K562 (cell line): ENCODE data around the gene SFMBT2. TPM values are rescaled to one million over a fixed set of nuclear protein-coding genes. Genes with fewer than 3 reads are reported as not detected.

Experiments
- ATAC-seq: fragments of 200-7000 bp; cut with Tn5 transposase; 3 replicates; pipeline ENCODE4 v1.9.1; 2020; ENCODE audit warnings: moderate library complexity
- BruUV-seq: library from RNA; stranded (reverse); fragments of 400-500 nt; replicated peaks from 2 replicates; lab custom pipeline; 2021; lab: Mats Ljungman, UMichigan
- CTCF ChIA-PET: fragments of 300-600 bp; formaldehyde crosslinking; extraction: SDS; loops from one replicate; lab custom pipeline; 2021; ENCODE audit warnings: low intra/inter-chr PET ratio; lab: Yijun Ruan, JAX
- POLR2A ChIA-PET: fragments of 300-600, 350-650 bp; sonication (Branson Sonifier 250); formaldehyde crosslinking; extraction: SDS; loops from one replicate; lab custom pipeline; 2021; ENCODE audit warnings: antibody characterized with exemption, inconsistent platforms; lab: Yijun Ruan, JAX
- DNase-seq, 4 experiments: peaks; one replicate each; pipeline versions ENCODE4 v3.0.0 to v3.0.0-alpha.2; 2011 to 2018; ENCODE audit warnings: low spot score in 3 of 4, mixed read lengths in 3 of 4; ENCODE audit errors: extremely low read depth in 1 of 4
- FAIRE-seq: peaks from 2 replicates; lab custom pipeline; 2011; peaks lifted over from hg19 to GRCh38; lab: Jason Lieb, UNC
- H2AFZ ChIP-seq: 2 replicates; pipeline ENCODE4 v1.6.0; 2011; ENCODE audit warnings: low read depth, low read length, control low read depth, inconsistent platforms
- H3K27ac ChIP-seq: fragments of 200-600 bp; 3 replicates; pipeline ENCODE4 v1.8.0; 2011; ENCODE audit warnings: low read depth, mild to moderate bottlenecking, control low read depth, inconsistent platforms, low read length, moderate library complexity, mixed read lengths; ENCODE audit errors: extremely low read depth
- H3K27me3 ChIP-seq, 2 experiments: fragments of 300-600 bp in 1 of 2; 2 replicates in 1 of 2; 3 replicates in 1 of 2; pipeline versions ENCODE4 v1.6.0 to v1.8.0; 2011; ENCODE audit warnings: inconsistent platforms in 2 of 2, low read length in 2 of 2, mild to moderate bottlenecking in 1 of 2, mixed read lengths in 1 of 2, moderate library complexity in 1 of 2; ENCODE audit not compliant: control insufficient read depth in 2 of 2, insufficient read depth in 2 of 2
- H3K36me3 ChIP-seq: fragments of 300-600 bp; 3 replicates; pipeline ENCODE4 v1.8.0; 2011; ENCODE audit warnings: mild to moderate bottlenecking, low read length, inconsistent platforms; ENCODE audit not compliant: control insufficient read depth, insufficient read depth
- H3K4me1 ChIP-seq, 2 experiments: fragments of 200-600 bp in 1 of 2; replicated peaks in 1 of 2; 2 replicates in 1 of 2; 3 replicates in 1 of 2; pipeline versions ENCODE4 v1.5.1 to v1.8.0; 2011; ENCODE audit warnings: inconsistent platforms in 2 of 2, low read length in 2 of 2, mild to moderate bottlenecking in 1 of 2, mixed read lengths in 1 of 2, moderate library complexity in 1 of 2; ENCODE audit not compliant: control insufficient read depth in 2 of 2, insufficient read depth in 2 of 2
- H3K4me2 ChIP-seq: 2 replicates; pipeline ENCODE4 v1.6.1; 2011; ENCODE audit warnings: low read length, control low read depth, inconsistent platforms, mixed read lengths; ENCODE audit not compliant: insufficient read depth
- H3K4me3 ChIP-seq: fragments of 200-600 bp; sonication (generic), shearing (Covaris generic); 2 replicates; pipeline ENCODE4 v1.5.1; 2016; ENCODE audit warnings: control low read depth, inconsistent platforms
- H3K79me2 ChIP-seq: fragments of 200-600 bp; 3 replicates; pipeline ENCODE4 v1.8.0; 2011; ENCODE audit warnings: low read length, inconsistent platforms; ENCODE audit not compliant: control insufficient read depth, insufficient read depth
- H3K9ac ChIP-seq, 2 experiments: 2 replicates each; pipeline versions ENCODE4 v1.6.0 to v1.6.1; 2011; ENCODE audit warnings: low read depth in 2 of 2, low read length in 2 of 2, control low read depth in 1 of 2, inconsistent platforms in 1 of 2, mild to moderate bottlenecking in 1 of 2, mixed read lengths in 1 of 2; ENCODE audit not compliant: insufficient read depth in 1 of 2
- H3K9me1 ChIP-seq: one replicate; pipeline ENCODE4 v1.6.0; 2011; ENCODE audit warnings: inconsistent platforms, mild to moderate bottlenecking, low read length, moderate library complexity; ENCODE audit not compliant: control insufficient read depth, insufficient read depth
- H3K9me3 ChIP-seq: replicated peaks from 2 replicates; pipeline ENCODE4 v1.5.1; 2011; ENCODE audit warnings: low read depth, low read length, inconsistent platforms; ENCODE audit not compliant: control insufficient read depth, insufficient read depth
- H4K20me1 ChIP-seq: replicated peaks from 2 replicates; pipeline ENCODE4 v1.6.1; 2011; ENCODE audit warnings: low read length, inconsistent platforms, mixed read lengths; ENCODE audit not compliant: control insufficient read depth, insufficient read depth
- CEBPG ChIP-seq, 3 experiments: fragments of 200-800 bp in 1 of 3; sonication (Bioruptor generic) in 1 of 3; sonication (generic) in 1 of 3; formaldehyde crosslinking in 1 of 3; IDR thresholded peaks in 2 of 3; conservative IDR thresholded peaks in 1 of 3; 2 replicates each; pipeline versions ENCODE4 v1.6.1 to v1.8.0; 2016 to 2022; ENCODE audit warnings: missing compliant biosample characterization in 2 of 3, missing genetic modification characterization in 2 of 3, mild to moderate bottlenecking in 1 of 3, missing genetic modification reagents in 1 of 3
- HDAC1 ChIP-seq, 2 experiments: fragments of 450-650 bp; IDR thresholded peaks; 2 replicates each; pipeline ENCODE4 v1.6.1; 2016 to 2017; ENCODE audit warnings: inconsistent platforms in 1 of 2, mild to moderate bottlenecking in 1 of 2, moderate library complexity in 1 of 2
- KDM1A ChIP-seq, 2 experiments: fragments of 450-650 bp; IDR thresholded peaks; 2 replicates each; pipeline ENCODE4 v1.6.1; 2016; ENCODE audit warnings: mild to moderate bottlenecking in 2 of 2
- MEIS2 ChIP-seq: fragments of 450-650 bp; IDR thresholded peaks from 2 replicates; pipeline ENCODE4 v1.6.1; 2014; ENCODE audit warnings: mild to moderate bottlenecking; ENCODE audit not compliant: partially characterized antibody
- NFE2L1 ChIP-seq: fragments of 450-650 bp; IDR thresholded peaks from 2 replicates; pipeline ENCODE4 v1.6.1; 2016; ENCODE audit warnings: missing genetic modification characterization, low read depth, mild to moderate bottlenecking, missing compliant biosample characterization, moderate library complexity, borderline replicate concordance
- TAF9B ChIP-seq: fragments of 450-650 bp; IDR thresholded peaks from 2 replicates; pipeline ENCODE4 v1.6.1; 2018; ENCODE audit warnings: mild to moderate bottlenecking; ENCODE audit not compliant: partially characterized antibody
- TRIM24 ChIP-seq, 2 experiments: fragments of 450-650 bp; IDR thresholded peaks; 2 replicates each; pipeline ENCODE4 v1.6.1; 2016
- YBX1 ChIP-seq: fragments of 450-650 bp; IDR thresholded peaks from 2 replicates; pipeline ENCODE4 v1.7.1; 2016; ENCODE audit warnings: mild to moderate bottlenecking
- ZNF785 ChIP-seq: fragments of 250-450 bp; sonication (Bioruptor Pico); IDR thresholded peaks from 2 replicates; pipeline ENCODE4 v1.4.0; 2020; ENCODE audit warnings: mild to moderate bottlenecking
- WGBS: fragments of 100-300 bp; shearing (Covaris generic); methylation state at CpG from one replicate; pipeline ENCODE4 v1.1.6; 2016; ENCODE audit warnings: low coverage, mixed read lengths; ENCODE audit not compliant: insufficient coverage; ENCODE audit errors: missing lambda C conversion rate; 5-methylcytosine and 5-hydroxymethylcytosine counted together
- in situ Hi-C: fragments of 300-500 bp; cut with MboI; formaldehyde crosslinking; loops from 4 replicates; pipeline ENCODE4 v1.15.0; 2018; ENCODE audit warnings: inconsistent platforms, mixed read lengths
- intact Hi-C: fragments of 100-400 bp; cut with micrococcal nuclease; formaldehyde crosslinking; loops from 2 replicates; pipeline ENCODE4 v1.14.2; 2022
- polyA plus RNA-seq, 8 experiments: library from polyadenylated mRNA; depleted of rRNA in 4 of 8; stranded (reverse) in 5 of 8; unstranded in 3 of 8; fragments of >200 nt; fragmentation: Nextera tagmentation in 2 of 8; fragmentation: Illumina TruSeq in 1 of 8; extraction: Ambion mirVana in 2 of 8; extraction: Trizol in 1 of 8; gene quantifications; 2 replicates each; pipeline versions ENCODE4 v1.2.1 to v1.2.3, GENCODE V29; 2011 to 2014; ENCODE audit warnings: inconsistent platforms in 1 of 8, missing spikeins in 1 of 8
- total RNA-seq, 7 experiments: library from RNA; depleted of rRNA in 6 of 7; stranded (reverse); fragments of >200 nt in 6 of 7; fragmentation: Illumina TruSeq in 2 of 7; extraction: Trizol in 2 of 7; gene quantifications; 2 replicates each; pipeline versions ENCODE4 v1.2.1 to v1.2.3, GENCODE V29; 2011 to 2021; ENCODE audit warnings: low replicate concordance in 1 of 7
- TF ChIP-seq, protein P1 (sequence below): fragments of 200-800 bp; sonication (Bioruptor generic); IDR thresholded peaks from 2 replicates; pipeline ENCODE4 v1.6.1; 2017; ENCODE audit warnings: missing genetic modification characterization, missing compliant biosample characterization
- TF ChIP-seq, protein P2 (sequence below): sonication (generic); formaldehyde crosslinking; IDR thresholded peaks from 2 replicates; pipeline ENCODE4 v1.8.0; 2023; ENCODE audit warnings: mild to moderate bottlenecking, missing genetic modification reagents

The SFMBT2 gene
- total and polyA plus RNA-seq, 9 of the 15 experiments (the other 6 are each of a cell fraction or from before 2014, with no cell fraction given) = 1.2 to 13.6 (median 7.6) TPM

DNA sequence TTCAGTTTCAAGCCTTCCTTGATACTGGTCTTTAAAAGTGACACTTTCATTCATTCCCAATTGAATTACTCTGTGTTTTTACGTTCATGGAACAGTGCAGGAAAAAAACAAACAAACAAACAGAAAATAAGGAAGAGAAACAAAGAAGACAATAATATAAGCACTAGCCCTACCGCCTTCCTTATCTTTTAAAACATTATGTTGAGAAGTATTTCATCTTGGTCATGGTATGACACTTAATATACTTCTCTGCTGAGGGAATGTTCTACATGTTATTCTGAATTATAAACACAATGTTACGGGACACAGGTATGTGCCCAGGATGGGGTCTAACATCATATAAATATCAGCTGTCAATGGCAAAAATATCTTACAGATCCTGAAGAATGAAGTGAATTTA, 176.7 kb downstream of the SFMBT2 start (continued):
- TF ChIP-seq MEIS2 = peak; percentile 60
- TF ChIP-seq HDAC1 (IDR thresholded peaks at IDR 0.05) = no peak
- TF ChIP-seq YBX1 = no peak

DNA sequence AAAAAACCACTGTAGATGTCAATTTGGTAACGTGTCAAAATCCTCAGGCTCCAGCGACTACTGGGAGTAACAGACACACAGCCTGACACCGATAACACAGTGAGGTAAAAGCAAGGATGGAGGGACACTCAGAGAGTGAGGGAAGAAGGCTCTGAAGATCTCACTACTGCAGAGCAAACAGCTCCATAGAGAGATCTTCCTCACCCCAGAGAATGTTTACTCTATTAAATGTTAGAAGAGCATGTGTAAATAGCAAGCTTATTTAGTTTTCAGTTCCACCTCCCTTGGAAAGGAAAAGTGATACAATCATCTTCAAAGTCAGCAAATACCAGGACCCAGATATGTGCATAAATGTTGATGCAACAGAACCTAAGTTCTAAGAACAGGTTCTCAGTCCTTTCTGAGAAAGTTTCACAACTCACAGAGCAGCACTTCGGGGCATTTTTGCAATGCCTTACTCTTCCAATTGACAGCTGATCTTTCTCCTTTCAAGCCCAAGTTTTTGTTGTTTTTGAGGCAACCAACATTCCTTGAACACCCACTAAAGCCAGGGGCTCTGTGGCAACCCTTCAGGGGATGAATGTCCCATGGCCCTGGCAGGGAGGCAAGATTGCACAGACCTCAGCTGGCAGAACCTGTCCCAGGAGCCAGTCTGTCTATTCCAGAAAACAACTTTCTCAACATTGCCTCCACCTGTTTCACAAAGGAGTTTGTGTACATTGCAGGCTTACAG, 177.4 kb downstream of the SFMBT2 start:
- ATAC-seq = peak; percentile 89
- peak; percentile 83 for FAIRE-seq
- Histone ChIP-seq H3K36me3 (0 out of 3 replicates have a peak, but pooled peaks cover 4% of the 10 kb centered on the region), H3K4me1 (peaks cover 10 to 43% of the 10 kb centered on the region in 2 experiments), H3K4me3 (no peak overlapping the region), H3K79me2 (peaks cover 15% of the 10 kb centered on the region; the same call in 2 of the 3 replicates), H3K27ac (peak overlapping the region; percentile 72), H3K9ac (peak overlapping the region; percentile 48 to 53; a peak in 3 of 4 replicates), H2AFZ (peak overlapping the region; percentile 26; the same call in 1 of the 2 replicates), H3K4me2 (peak overlapping the region; percentile 64), H4K20me1 (no peaks in the 10 kb centered on the region), H3K9me1 (no peaks in the 10 kb centered on the region), H3K27me3 (no peaks in the 10 kb centered on the region), H3K9me3 (peaks cover 3% of the 10 kb centered on the region; the same call in 1 of the 2 replicates)
- ChIA-PET POLR2A (interaction anchor here (0.9 to 1.5 kb wide), 3 partner anchors 9 to 315 kb away, joined by 3 to 4 read pairs (median 3); no protein-coding TSS in a partner anchor), CTCF (no interaction called here)
- in situ Hi-C loops (no loop called here), intact Hi-C loops (loop anchor here (2.0 to 10.0 kb wide), 2 partner anchors 19 to 309 kb away; no protein-coding TSS in a partner anchor)
- peak; percentile 19 to 73 (median 38) for DNase-seq
- WGBS = 2% methylated on average over 4 of the region's 4 CpGs
- BruUV-seq = no TSS peak
- no peak for TF ChIP-seq NFE2L1 (tag)
- TF ChIP-seq TAF9B = peak; percentile 56
- TF ChIP-seq, protein P1, sequence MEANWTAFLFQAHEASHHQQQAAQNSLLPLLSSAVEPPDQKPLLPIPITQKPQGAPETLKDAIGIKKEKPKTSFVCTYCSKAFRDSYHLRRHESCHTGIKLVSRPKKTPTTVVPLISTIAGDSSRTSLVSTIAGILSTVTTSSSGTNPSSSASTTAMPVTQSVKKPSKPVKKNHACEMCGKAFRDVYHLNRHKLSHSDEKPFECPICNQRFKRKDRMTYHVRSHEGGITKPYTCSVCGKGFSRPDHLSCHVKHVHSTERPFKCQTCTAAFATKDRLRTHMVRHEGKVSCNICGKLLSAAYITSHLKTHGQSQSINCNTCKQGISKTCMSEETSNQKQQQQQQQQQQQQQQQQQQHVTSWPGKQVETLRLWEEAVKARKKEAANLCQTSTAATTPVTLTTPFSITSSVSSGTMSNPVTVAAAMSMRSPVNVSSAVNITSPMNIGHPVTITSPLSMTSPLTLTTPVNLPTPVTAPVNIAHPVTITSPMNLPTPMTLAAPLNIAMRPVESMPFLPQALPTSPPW (CRISPR knock-in tag) = no peak
- 0 out of 4 replicates have a peak, but pooled peaks of 1 of the 2 experiments have one; percentile 19 for TF ChIP-seq TRIM24 (IDR thresholded peaks at IDR 0.05)
- TF ChIP-seq KDM1A (IDR thresholded peaks at IDR 0.05) = peak in 1 of 2 experiments; percentile 59; a peak in 3 of 4 replicates
- TF ChIP-seq, protein P2, sequence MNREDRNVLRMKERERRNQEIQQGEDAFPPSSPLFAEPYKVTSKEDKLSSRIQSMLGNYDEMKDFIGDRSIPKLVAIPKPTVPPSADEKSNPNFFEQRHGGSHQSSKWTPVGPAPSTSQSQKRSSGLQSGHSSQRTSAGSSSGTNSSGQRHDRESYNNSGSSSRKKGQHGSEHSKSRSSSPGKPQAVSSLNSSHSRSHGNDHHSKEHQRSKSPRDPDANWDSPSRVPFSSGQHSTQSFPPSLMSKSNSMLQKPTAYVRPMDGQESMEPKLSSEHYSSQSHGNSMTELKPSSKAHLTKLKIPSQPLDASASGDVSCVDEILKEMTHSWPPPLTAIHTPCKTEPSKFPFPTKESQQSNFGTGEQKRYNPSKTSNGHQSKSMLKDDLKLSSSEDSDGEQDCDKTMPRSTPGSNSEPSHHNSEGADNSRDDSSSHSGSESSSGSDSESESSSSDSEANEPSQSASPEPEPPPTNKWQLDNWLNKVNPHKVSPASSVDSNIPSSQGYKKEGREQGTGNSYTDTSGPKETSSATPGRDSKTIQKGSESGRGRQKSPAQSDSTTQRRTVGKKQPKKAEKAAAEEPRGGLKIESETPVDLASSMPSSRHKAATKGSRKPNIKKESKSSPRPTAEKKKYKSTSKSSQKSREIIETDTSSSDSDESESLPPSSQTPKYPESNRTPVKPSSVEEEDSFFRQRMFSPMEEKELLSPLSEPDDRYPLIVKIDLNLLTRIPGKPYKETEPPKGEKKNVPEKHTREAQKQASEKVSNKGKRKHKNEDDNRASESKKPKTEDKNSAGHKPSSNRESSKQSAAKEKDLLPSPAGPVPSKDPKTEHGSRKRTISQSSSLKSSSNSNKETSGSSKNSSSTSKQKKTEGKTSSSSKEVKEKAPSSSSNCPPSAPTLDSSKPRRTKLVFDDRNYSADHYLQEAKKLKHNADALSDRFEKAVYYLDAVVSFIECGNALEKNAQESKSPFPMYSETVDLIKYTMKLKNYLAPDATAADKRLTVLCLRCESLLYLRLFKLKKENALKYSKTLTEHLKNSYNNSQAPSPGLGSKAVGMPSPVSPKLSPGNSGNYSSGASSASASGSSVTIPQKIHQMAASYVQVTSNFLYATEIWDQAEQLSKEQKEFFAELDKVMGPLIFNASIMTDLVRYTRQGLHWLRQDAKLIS (CRISPR knock-in tag) = no peak
- no peak for TF ChIP-seq ZNF785 (CRISPR knock-in tag)
- TF ChIP-seq CEBPG (CRISPR knock-in tag; IDR thresholded peaks at IDR 0.05) = 0 out of 2 replicates have a peak, but pooled peaks have one; percentile 17
- TF ChIP-seq CEBPG (tag; conservative IDR thresholded peaks at IDR 0.05 in 1 of 2, IDR thresholded peaks at IDR 0.05 in 1 of 2) = peak; percentile 79 to 84
